ENCODE data around the gene KTN1.

KTN1 gene

GRCh38 chr14:55579724-55580469, at the start of gene KTN1:
TSS of gene KTN1 (plus strand) at chr14:55580207. CDS start at chr14:55612049, 31,842 bp downstream.
- no peak for FAIRE-seq

GRCh38 chr14:55530464-55530863, 49.5 kb upstream of the KTN1 start:
- FAIRE-seq: no peak

GRCh38 chr14:55532645-55533344, 47.2 kb upstream of the KTN1 start:
- FAIRE-seq: no peak

GRCh38 chr14:55533960-55534359, 46.0 kb upstream of the KTN1 start:
- FAIRE-seq: no peak

- no peak for FAIRE-seq
These were observed 44.3 kb upstream of the KTN1 start for GRCh38 chr14:55535516-55536203.

- no peak for FAIRE-seq
These were observed 43.8 kb upstream of the KTN1 start for GRCh38 chr14:55536204-55536708.

GRCh38 chr14:55537782-55538181, 42.2 kb upstream of the KTN1 start:
- FAIRE-seq: no peak

- FAIRE-seq: no peak
These were observed 40.0 kb upstream of the KTN1 start for GRCh38 chr14:55539975-55540374.

- FAIRE-seq: no peak
These were observed 38.9 kb upstream of the KTN1 start for GRCh38 chr14:55540847-55541773.

- FAIRE-seq: no peak
These were observed 34.2 kb upstream of the KTN1 start for GRCh38 chr14:55545779-55546178.

- no peak for FAIRE-seq
These were observed 33.7 kb upstream of the KTN1 start for GRCh38 chr14:55546212-55546874.

- FAIRE-seq: no peak
These were observed 32.2 kb upstream of the KTN1 start for GRCh38 chr14:55547650-55548315.

- no peak for FAIRE-seq
These were observed 26.2 kb upstream of the KTN1 start for GRCh38 chr14:55553791-55554190.

GRCh38 chr14:55556929-55557623, 22.9 kb upstream of the KTN1 start:
- no peak for FAIRE-seq

- FAIRE-seq: no peak
These were observed 17.9 kb upstream of the KTN1 start for GRCh38 chr14:55562135-55562534.

GRCh38 chr14:55568618-55569017, 11.4 kb upstream of the KTN1 start:
- no peak for FAIRE-seq

- FAIRE-seq: no peak
These were observed 8.7 kb upstream of the KTN1 start for GRCh38 chr14:55571125-55571889.

GRCh38 chr14:55572578-55572977, 7.4 kb upstream of the KTN1 start:
- no peak for FAIRE-seq

GRCh38 chr14:55574988-55575387, 5.0 kb upstream of the KTN1 start:
- FAIRE-seq: no peak

- no peak for FAIRE-seq
These were observed 2.8 kb upstream of the KTN1 start for GRCh38 chr14:55577229-55577628.
